LHCN-M2 (cell line): ENCODE data around the gene FAM83F. TPM values are rescaled to one million over a fixed set of nuclear protein-coding genes. Genes with fewer than 3 reads are reported as not detected.
A peak's percentile ranks its signal among the peaks of the same experiment; 100 is the strongest.

Experiments used
- DNase-seq: peaks from one replicate; pipeline ENCODE4 v3.0.0-alpha.2; 2012; ENCODE audit warnings: low read depth
- total RNA-seq: library from RNA; depleted of rRNA; stranded (reverse); fragments of >200 nt; gene quantifications from 2 replicates; pipeline ENCODE4 v1.2.3, GENCODE V29; 2014; rRNA removed

The FAM83F gene
- total RNA-seq, 1 experiment from 2014 or later, result not detected

GRCh38 chr22:40056154-40056553 lies 61.4 kb downstream of the FAM83F start:
- no peak for DNase-seq

DNA sequence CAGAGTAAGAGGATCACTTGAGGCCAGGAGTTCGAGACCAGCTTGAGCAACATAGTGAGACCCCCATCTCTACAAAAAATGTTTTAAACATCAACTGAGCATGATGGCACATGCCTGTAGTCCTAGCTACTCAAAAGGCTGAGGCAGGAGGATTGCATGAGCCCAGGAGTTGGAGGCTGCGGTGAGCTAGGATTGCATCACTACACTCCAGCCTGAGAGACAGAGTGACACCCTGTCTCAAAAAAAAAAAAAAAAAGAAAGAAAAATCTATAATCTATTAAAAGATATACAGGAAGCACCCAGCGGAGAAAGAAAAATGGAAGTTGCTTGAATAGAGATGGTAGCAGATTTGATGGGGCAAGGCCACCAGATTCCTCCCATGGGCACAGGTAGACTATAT lies 61.8 kb downstream of the FAM83F start:
- DNase-seq, result no peak

DNA sequence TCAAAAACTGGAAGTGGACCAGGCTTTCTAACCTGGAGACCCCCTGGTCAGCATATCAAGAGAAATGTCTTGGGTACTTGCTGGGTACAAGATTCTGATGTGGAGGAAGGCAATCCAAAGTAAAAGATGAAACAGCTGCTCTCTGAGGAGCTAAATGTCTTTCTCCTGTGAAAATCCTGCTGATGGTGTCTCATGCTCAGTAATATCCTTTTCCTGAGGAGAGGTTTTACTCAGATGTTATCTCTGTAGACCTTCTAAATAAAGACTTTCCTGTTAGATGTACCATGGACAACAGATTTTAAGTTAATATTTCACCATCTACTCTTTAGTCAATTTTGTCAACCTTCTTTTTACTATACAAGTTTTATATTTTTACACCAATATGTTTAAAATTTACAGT lies 62.9 kb downstream of the FAM83F start:
- DNase-seq, result no peak

GRCh38 chr22:40058265-40058664 lies 63.5 kb downstream of the FAM83F start:
- no peak for DNase-seq

- DNase-seq, result no peak
Observed at GRCh38 chr22:40065981-40066380, 71.2 kb downstream of the FAM83F start.

- DNase-seq, result no peak
Observed at GRCh38 chr22:40067639-40068038, 72.9 kb downstream of the FAM83F start.

DNA sequence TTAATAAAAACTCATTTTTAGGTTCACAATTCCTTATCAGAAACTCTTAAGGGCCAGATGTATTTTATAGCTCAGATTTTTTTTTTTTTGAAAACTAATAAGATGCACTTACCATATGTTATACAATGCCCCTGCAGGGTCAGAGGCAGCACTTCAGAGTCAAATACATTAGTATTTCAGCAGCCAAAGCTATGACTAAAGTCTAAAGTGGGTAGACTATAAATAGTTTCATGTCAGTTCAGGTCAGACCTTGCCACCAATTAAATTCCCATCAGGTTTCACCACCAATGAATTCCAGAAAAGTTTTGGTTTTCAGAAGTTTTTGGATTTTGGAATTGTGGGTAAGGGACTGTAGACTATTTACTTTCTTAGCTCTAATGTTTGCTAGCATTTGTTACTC lies 75.9 kb downstream of the FAM83F start:
- DNase-seq, result peak; percentile 2

DNA sequence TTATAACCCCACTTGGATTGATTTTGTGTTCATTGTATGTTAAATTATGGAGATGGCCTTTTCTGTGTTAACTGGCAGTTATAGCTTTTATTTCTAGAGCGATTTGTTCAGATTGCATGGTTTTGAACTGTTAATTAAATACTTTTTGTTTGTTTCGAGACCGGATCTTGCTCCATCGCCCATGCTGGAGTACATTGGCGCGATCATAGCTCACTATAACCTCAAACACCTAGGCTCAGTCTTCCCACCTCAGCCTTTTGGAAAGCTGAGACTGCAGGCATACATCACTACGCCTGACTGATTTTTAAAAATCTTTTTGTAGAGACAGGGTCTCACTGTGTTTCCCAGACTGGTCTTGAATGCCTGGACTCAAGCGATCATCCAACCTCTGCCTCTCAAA lies 77.0 kb downstream of the FAM83F start:
- no peak for DNase-seq

DNA sequence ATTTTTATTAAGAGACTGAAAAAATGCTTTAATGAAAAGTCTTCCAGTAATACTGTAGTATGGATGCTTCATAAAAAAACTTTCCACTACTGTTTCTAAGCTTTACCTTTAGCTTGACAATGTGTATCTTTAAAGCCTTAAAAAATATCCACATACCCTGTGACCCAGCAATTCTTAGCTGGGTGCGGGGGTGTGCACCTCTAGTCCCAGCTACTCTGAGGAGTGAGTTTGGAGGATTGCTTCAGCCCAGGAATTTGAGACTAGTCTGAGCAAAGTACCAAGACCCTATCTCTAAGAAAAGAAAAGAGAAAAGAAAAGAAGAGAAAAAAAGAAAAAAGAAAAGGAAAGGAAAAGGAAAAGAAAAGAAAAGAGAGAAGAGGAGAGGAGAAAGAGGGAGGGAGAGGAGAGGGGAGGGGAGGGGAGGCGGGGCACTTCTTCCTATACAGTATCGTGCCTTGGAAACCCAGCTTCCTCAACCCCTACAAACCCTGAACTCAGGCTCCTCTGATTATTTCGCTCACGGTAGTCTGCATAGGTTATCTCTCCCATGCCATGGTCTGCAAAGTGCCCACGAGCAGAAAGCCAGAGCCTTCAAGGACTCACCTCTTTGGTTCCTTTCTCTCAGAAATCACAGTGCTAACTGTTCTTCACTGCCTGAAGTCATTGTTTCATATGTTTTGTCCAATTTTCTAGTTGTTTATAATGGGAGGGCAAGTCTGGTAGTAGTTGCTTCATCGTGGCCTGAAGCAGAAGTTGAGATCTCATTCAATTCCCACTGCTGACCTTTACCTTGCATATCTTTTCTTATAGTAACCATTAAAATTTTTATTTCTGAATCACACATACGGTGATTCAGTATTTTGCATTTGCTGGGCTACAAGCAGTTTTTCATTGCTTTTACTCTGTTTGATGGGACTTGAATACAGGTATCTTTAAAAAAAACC lies 82.2 kb downstream of the FAM83F start:
- DNase-seq, result no peak

DNA sequence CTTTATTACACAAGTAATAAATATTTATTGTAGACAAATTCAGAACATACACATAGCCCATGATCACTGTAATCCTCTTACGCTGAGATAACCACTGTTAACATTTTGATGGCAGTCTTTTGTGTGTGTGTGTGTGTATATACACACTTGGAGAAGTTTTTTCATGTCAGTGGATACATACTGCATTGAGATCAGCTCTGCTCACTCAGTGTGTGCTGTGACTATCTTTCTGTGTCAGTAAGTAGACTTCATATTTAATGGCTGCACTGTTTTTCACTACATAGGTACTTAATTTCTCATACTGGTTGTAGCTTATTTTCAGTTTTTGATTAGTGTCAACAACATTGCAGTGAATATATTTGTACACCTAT lies 82.9 kb downstream of the FAM83F start:
- no peak for DNase-seq

DNA sequence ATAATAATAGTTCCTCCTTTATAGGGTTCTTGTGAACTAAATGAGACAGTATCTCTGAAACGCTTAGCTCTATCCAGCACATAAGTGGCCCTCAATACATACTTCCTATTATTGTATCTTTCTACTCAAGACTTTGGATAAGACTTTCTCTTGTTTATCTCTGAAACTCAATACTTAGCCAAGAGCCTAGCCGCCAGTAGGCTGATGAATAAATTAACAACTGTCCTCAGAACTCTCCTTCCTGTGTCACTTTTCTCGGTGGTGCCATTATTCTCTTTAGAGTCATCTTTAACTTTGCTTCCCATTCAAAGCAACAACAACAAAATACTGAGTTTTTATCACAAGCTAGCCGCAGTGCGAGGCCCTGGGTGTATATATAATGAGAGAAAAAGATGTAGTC lies 86.9 kb downstream of the FAM83F start:
- DNase-seq, result no peak

DNA sequence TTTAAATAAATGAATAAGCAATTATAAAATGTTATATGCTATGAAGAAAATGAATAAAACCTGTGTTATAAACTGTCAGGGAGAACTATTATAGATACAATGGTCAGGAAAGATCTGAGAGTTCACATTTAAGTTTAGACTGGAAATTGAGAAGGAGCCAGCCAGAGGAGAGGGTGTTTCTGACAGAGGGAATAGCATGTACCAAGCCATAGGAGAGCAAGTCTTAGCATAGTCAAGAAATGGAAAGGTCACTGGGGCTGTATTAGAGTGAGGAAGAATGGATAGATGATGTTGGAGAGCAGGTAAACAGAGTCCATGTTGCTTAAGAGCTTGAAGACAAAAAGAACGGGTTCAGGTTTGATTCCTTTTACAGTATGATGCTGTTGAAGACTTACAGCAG lies 87.4 kb downstream of the FAM83F start:
- no peak for DNase-seq

- no peak for DNase-seq
Observed at GRCh38 chr22:40083794-40084193, 89.0 kb downstream of the FAM83F start.

GRCh38 chr22:40084246-40084645 lies 89.5 kb downstream of the FAM83F start:
- no peak for DNase-seq

- DNase-seq, result no peak
Observed at GRCh38 chr22:40088818-40089217, 94.1 kb downstream of the FAM83F start.

Other genes with a start within 250 kb of the FAM83F start
- gene ENTHD1, start 101.2 kb upstream of the FAM83F start, total RNA-seq, result not detected in 2 replicates
- not detected in 2 replicates for gene GRAP2, start 93.9 kb upstream of the FAM83F start, total RNA-seq
- not detected in 2 replicates for gene TMA7B, start 34.6 kb upstream of the FAM83F start, total RNA-seq
- gene TNRC6B, start 183.0 kb downstream of the FAM83F start, total RNA-seq, result 18.0 and 28.5 TPM in 2 replicates